Gastroesophageal sphincter (tissue), 3 donors: Measurements from ENCODE around the gene CIAO3.

ENCODE experiments used
- EP300 ChIP-seq: sonication (generic); formaldehyde crosslinking; IDR thresholded peaks from one replicate; pipeline ENCODE4 v1.6.1; 2017; ENCODE audit warnings: antibody characterized with exemption, mild to moderate bottlenecking
- POLR2A ChIP-seq, 2 donors: fragments of 450-650 bp; IDR thresholded peaks; one replicate each; pipeline ENCODE4 v1.6.1; 2017; ENCODE audit warnings: antibody characterized with exemption in 2 of 2, mild to moderate bottlenecking in 2 of 2, moderate library complexity in 1 of 2
- TF ChIP-seq, protein P1 (sequence below), 4 experiments: fragments of 200-600 bp in 2 of 4; fragments of 450-650 bp in 2 of 4; sonication (generic) in 1 of 4; IDR thresholded peaks; one replicate each; pipeline ENCODE4 v1.5.1; 2017 to 2019; ENCODE audit warnings: antibody characterized with exemption in 4 of 4, mild to moderate bottlenecking in 2 of 4, moderate library complexity in 2 of 4

DNA sequence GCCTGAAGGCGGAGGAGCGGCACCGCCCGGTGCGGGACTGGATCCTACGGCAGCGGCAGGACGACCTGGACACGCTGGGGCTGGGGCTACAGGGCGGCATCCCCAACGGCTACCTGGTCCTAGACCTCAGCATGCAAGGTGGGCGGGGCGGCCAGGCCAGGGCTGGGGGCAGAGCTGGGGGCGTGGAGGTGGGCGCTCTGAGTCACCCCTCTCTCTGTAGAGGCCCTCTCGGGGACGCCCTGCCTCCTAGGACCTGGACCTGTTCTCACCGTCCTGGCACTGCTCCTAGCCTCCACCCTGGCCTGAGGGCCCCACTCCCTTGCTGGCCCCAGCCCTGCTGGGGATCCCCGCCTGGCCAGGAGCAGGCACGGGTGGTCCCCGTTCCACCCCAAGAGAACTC, 27.6 kb upstream of the CIAO3 start:
- no peak for TF ChIP-seq EP300
- TF ChIP-seq, protein P1, sequence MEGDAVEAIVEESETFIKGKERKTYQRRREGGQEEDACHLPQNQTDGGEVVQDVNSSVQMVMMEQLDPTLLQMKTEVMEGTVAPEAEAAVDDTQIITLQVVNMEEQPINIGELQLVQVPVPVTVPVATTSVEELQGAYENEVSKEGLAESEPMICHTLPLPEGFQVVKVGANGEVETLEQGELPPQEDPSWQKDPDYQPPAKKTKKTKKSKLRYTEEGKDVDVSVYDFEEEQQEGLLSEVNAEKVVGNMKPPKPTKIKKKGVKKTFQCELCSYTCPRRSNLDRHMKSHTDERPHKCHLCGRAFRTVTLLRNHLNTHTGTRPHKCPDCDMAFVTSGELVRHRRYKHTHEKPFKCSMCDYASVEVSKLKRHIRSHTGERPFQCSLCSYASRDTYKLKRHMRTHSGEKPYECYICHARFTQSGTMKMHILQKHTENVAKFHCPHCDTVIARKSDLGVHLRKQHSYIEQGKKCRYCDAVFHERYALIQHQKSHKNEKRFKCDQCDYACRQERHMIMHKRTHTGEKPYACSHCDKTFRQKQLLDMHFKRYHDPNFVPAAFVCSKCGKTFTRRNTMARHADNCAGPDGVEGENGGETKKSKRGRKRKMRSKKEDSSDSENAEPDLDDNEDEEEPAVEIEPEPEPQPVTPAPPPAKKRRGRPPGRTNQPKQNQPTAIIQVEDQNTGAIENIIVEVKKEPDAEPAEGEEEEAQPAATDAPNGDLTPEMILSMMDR (IDR thresholded peaks at IDR 0.05): no peak
- TF ChIP-seq POLR2A (IDR thresholded peaks at IDR 0.05): no peak
